Colon (tissue), 2 donors: ENCODE results near the gene SLC22A23.

Experiments
- FAIRE-seq: peaks from 2 replicates; lab custom pipeline; 2012; peaks lifted over from hg19 to GRCh38; lab: Jason Lieb, UNC
- donor health status: control.
- donor health status: control.

Gene SLC22A23

GRCh38 chr6:3239110-3239830, 217.6 kb downstream of the SLC22A23 start:
- FAIRE-seq, result no peak

DNA sequence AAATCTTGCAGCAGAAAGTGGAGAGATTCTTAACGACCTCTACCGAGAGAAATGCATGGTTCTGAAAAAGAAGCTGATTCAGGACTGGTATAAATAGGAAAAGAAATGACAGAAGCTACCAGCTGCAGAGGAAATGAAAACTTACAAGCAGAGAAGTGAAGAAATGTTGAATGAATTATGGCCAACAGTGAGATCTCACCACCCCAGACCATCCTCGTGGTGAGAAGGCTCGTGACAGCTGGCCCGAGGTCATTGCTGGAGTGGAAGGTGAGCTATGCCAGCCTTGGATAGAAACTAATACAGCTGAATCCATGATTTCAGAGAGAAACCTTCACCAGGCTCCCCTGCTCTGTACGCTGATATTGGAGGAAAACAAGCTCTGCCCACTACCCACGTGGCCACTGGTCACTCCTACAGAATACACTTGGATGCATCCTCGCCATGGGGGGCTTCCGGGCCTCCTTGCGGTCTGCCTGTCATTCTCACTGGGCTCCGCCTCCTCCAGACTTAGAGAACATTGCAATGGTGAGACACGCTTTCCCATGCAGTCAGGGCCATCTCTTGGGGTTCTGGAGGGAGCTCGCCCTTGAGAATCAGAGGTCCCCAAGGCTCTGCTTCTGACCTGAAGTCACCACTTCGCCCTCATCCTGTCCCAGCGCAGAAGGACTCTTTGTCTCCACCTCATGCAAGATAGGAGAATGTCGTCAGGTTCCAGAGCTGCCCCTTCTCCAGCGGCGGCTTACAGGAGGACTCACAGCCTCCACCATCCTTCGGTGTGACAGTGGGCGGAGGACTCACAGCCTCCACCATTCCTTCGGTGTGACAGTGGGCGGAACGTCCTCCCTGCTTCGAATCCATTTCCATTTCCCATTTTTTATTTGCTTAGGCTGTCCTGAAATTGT, 218.8 kb downstream of the SLC22A23 start:
- no peak for FAIRE-seq

DNA sequence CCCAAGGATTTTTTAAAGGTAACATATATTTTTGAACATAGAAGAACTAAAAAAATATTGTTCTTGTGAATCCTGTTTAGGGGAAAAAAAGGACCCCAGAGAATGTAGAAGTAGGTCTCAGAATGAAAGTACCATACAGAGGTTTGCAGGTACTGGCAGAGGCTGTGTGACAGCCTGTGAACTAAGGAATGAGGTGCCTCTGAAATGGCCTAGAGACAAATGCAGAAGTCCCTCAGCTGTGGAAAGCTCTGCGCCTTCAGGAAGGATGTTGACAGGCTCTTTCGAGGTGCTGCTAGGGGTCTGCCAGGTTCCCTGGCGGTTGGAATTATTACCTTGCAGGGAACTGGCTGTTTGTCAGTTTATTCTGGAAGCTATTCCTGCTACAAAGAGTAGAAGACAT, 220.8 kb downstream of the SLC22A23 start:
- no peak for FAIRE-seq

- FAIRE-seq, result no peak
These were observed 221.4 kb downstream of the SLC22A23 start for GRCh38 chr6:3235486-3235885.

DNA sequence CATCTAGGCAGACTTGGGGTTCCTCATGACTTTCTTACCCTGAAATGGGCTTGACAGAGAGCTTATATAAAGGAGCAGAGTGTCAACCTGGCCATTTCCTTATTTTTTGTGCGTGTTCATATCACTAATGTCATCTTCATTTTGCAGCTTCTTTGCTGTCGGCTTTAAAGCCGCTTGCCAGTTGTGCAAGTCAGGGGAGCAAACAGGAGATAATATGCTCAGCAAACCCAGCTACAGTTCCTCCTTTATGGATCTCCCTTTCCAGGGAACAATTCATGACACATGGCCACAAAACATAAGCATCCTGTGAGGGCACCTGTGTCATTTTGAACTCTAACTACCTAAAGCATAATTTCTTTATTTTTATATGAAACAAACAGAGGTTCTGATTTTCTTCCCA, 222.9 kb downstream of the SLC22A23 start:
- no peak for FAIRE-seq

- FAIRE-seq, result no peak
These were observed 223.5 kb downstream of the SLC22A23 start for GRCh38 chr6:3233321-3233720.

- FAIRE-seq, result no peak
These were observed 224.6 kb downstream of the SLC22A23 start for GRCh38 chr6:3232017-3232945.

DNA sequence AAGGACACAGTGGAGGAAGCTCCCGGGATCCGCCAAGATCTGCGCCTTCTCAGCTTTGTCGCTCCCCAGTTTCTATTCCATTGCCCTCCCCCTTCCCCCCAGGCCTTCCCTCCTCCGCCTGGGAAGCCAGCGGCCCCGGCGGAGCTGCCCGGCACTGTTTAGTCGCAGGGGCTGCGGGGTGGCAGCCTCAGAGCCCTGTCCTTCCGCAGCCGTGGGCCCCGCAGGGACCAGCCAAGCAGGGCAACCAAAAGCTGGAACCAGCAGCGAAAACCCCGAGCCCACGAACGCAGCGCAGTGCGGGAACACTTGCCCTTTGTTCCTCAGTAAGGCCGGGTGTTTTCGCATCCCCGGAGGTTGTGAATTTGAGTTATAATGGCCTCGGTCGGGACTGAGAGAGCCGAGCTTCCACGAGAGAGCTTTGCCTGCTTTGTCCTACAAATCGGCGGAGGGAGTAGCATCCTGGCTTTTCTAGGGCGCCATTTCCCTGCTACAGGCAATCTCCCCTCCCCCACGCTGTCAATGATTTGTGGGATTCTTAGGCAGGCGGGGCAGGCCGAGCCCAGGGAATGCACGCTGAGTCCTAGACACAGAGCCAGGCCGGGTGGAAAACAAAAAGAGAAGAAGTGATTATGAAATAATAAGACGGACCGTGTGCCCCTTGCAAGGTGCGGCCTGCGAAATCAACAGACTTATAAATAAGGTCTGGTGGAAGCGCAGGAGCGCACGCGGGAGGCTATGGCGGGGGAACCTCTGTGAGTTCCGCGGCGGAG, 225.4 kb downstream of the SLC22A23 start:
- no peak for FAIRE-seq

DNA sequence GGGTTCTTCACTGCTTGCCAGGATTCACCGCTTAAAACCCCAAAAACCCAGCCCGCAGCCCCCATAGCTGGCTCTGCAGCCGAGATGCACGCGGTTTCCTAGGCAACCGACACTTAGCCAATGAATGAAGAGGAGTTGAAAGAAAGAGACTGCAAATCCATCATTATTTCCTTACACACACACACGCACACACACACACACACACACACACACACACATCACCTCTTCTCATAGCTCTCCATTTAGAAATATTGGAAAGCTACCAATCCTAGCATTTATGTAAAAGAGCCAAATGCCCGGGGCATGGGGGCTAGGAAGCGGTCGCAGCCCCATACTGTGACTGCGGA, 226.0 kb downstream of the SLC22A23 start:
- FAIRE-seq, result no peak

DNA sequence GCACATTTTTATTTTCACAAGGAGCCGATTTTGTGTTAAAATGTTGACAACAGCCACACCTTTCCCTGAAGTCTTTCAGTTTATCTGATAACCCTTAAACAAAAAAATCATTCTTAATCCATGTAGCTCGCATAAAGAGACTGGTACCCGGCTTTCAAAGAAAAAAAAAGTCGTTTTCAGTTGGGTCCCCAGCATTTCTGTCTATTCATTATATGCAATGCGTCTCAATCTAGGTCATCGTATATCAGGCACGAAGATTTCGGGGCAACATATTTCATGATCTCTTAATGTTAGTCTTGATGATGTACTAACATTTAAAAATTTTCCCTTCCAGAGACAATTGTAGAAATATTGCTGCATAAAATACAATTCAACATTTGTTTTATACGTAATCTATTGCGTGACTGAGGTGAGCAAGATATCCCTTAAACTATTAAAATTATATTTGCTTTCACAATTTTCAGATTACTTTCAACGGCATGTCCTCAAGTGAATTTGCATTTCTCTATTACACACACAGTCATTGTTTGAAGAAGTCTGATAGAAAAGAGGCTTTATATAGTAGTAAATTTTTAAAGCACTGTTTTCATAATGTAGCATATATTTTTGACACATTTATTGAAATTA, 226.5 kb downstream of the SLC22A23 start:
- FAIRE-seq, result no peak

- no peak for FAIRE-seq
These were observed 227.2 kb downstream of the SLC22A23 start for GRCh38 chr6:3229566-3230178.

DNA sequence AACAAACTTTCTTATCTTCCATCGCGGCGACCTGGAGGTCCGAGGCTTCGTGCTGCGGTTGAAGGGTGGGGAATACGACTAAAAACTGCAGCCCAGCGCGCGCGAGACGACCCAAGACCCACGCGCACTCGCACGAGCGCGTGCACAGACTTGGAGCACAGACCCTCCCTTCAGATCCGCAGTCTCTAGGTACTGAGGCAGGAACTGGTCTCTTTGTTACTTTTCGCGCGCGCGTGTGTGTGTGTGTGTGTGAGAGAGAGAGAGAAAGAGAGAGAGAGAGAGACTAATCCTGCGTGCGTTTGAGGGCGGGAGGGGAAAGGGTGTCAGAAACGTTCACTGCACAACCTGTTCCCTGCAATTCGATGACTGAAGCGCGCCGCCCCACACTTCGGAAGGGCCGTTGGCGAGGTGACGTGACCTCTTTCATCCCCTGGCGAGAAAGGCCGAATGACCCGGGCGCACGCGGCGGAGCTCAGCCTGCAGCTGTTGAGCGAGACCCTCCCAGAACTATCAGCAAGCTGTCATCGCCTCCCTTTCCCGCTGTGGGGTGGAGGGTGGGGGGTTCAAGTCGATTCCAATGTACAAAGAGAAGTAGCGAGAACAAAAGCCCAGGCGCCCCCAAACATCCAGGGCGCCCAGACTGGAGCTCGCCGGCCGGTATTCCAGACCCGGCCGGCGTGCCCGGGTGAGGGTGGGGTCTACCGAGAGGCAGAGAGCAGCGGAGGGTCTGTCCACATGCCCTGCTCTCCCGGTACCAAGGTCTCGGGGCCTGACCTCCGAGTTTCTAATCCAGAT, 227.9 kb downstream of the SLC22A23 start:
- no peak for FAIRE-seq

GRCh38 chr6:3228046-3228671, 228.7 kb downstream of the SLC22A23 start:
- no peak for FAIRE-seq

DNA sequence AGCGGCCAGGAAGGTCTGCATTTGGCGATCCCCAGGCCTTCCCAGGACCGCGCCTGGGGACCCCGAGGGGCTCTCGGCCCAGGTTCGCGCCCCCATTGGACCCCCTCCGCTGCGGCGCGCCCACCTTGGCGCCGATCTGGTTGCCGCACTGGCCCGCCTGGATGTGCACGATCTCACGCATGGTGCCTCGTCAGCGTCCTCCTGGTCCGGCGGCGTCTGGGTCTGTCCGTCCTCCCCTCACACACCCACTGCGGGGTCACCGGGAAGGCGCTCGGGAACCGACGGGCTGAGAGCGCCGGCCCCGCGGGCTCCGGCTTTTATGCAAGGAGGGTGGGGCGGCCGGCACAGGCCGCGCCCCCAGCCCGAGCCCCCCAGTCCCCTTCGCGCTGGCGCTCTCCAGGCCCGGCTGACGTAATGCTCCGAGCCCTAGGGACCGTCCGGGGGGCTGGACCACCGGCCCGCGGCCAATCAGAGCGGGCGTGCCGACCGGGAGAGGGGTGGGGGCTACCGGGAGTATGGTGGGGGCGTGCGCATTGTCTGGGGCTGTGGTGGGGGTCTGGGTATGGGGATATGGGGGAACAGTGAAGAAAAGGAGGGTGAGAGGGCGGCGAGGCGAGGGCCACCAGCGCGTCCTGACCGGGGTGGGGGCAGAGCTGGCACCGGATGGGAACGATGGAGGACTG, 229.3 kb downstream of the SLC22A23 start, which contains the start of gene TUBB2B:
TUBB2B (minus strand) TSS at position 291 of the 683 bp plus-strand sequence; CDS start at position 181, 110 bp downstream.
- no peak for FAIRE-seq

- no peak for FAIRE-seq
These were observed 230.1 kb downstream of the SLC22A23 start for GRCh38 chr6:3226481-3227362.

DNA sequence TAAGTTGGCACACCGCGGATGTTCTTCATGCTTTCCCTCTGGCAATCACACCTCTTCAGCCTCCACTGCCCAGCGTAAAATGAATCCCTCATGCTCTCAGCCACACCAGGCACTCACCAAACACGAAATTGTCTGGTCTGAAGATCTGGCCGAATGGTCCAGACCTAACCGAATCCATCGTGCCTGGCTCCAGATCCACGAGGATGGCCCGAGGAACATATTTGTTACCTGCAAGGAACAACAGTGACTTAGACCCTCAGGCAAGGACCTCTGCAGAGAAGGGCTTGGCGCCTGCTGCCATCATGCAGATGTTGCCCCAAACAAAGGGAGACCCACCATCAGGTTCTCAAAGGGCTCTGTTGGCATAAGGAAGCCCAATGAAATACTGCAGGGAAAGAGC, 230.8 kb downstream of the SLC22A23 start:
- no peak for FAIRE-seq

DNA sequence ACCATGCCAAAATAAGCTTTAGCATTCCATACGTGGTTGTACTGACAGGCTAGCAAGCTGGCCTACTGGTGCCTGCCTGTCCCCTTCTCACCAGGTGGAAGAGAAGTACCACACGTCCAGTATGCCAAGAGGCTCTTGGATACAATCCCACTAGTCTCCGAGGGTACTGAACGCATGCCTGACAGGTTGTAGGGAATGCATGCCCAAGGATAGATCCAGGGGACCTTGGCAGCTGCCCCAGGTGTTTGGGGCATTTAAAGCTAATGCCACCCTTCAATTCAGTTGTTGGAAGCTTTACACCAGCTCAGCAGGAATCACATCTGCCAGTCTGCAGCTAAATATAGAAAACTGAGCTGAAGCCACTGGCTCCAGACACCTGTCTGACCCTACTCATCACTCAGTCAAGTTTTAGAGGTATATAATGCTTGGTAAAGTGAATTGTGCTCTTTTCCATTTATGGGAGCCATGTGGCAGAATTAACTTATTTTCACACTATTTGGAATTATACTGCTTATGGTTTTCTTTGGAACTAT, 234.3 kb downstream of the SLC22A23 start:
- FAIRE-seq, result no peak
